Suprapubic skin (tissue), 4 donors: ENCODE data around the gene SPG7.

Source experiments
- CTCF ChIP-seq, 2 donors: fragments of 200-600 bp in 1 of 2; fragments of 450-650 bp in 1 of 2; sonication (generic) in 1 of 2; IDR thresholded peaks; one replicate each; pipeline ENCODE4 v1.5.1; 2016 to 2019; ENCODE audit warnings: antibody characterized with exemption in 2 of 2, mild to moderate bottlenecking in 1 of 2, moderate library complexity in 1 of 2
- POLR2A ChIP-seq, 2 donors: fragments of 450-650 bp; IDR thresholded peaks; one replicate each; pipeline ENCODE4 v1.6.1; 2017; ENCODE audit warnings: antibody characterized with exemption in 2 of 2, mild to moderate bottlenecking in 2 of 2, moderate library complexity in 2 of 2
- POLR2AphosphoS5 ChIP-seq, 3 donors: sonication (generic); formaldehyde crosslinking; IDR thresholded peaks; one replicate each; pipeline ENCODE4 v1.6.1; 2017; ENCODE audit warnings: antibody characterized with exemption in 3 of 3

- TF ChIP-seq CTCF (IDR thresholded peaks at IDR 0.05) (no peak), POLR2AphosphoS5 (IDR thresholded peaks at IDR 0.05) (no peak), POLR2A (IDR thresholded peaks at IDR 0.05) (no peak)
Observed at GRCh38 chr16:89475144-89475543, 33.1 kb upstream of the SPG7 start.
